ENCODE results near the gene POLDIP2.

- TF ChIP-seq CTCF (IDR thresholded peaks at IDR 0.05) (no peak), EZH2 (IDR thresholded peaks at IDR 0.05; ENCODE audit: borderline replicate concordance, insufficient read depth, low read depth, low read length, poor library complexity, severe bottlenecking) (no peak)
Measured at GRCh38 chr17:28364665-28365363, 7.5 kb upstream of the POLDIP2 start, which contains the start of gene SEBOX.
